Measurements from ENCODE around the gene MBD6. TPM values are rescaled to one million over a fixed set of nuclear protein-coding genes. Genes with fewer than 3 reads are reported as not detected.
A peak's percentile ranks its signal among the peaks of the same experiment; 100 is the strongest.

Gene MBD6
- total and polyA plus RNA-seq, 10 donors = 14.8 to 171 (median 80.6) TPM

- no peak overlapping the region for H3K4me3 ChIP-seq
- no peak for DNase-seq
- H3K27ac ChIP-seq = no peak overlapping the region
- H3K36me3 ChIP-seq = peaks cover 0 to 44% (median 22%) of the 10 kb centered on the region in 6 donors
- TF ChIP-seq, protein P1, sequence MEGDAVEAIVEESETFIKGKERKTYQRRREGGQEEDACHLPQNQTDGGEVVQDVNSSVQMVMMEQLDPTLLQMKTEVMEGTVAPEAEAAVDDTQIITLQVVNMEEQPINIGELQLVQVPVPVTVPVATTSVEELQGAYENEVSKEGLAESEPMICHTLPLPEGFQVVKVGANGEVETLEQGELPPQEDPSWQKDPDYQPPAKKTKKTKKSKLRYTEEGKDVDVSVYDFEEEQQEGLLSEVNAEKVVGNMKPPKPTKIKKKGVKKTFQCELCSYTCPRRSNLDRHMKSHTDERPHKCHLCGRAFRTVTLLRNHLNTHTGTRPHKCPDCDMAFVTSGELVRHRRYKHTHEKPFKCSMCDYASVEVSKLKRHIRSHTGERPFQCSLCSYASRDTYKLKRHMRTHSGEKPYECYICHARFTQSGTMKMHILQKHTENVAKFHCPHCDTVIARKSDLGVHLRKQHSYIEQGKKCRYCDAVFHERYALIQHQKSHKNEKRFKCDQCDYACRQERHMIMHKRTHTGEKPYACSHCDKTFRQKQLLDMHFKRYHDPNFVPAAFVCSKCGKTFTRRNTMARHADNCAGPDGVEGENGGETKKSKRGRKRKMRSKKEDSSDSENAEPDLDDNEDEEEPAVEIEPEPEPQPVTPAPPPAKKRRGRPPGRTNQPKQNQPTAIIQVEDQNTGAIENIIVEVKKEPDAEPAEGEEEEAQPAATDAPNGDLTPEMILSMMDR (IDR thresholded peaks at IDR 0.05 in 8 of 11, conservative IDR thresholded peaks at IDR 0.05 in 3 of 11) = no peak
- TF ChIP-seq POLR2A (IDR thresholded peaks at IDR 0.05) (no peak), POLR2AphosphoS5 (IDR thresholded peaks at IDR 0.05) (no peak)
- peaks cover 0 to 5% (median 0%) of the 10 kb centered on the region in 7 donors for H3K27me3 ChIP-seq (replicated peaks in 1 of 7)
- H3K4me1 ChIP-seq = peaks cover 21 to 50% (median 31%) of the 10 kb centered on the region in 6 donors
- 17 to 45% (median 39%) methylated on average over 2 of the region's 2 CpGs; no CpG with 5 or more reads in 1 of the 5 donors for WGBS, 5 donors
- intact Hi-C loops (cut with DNase I; ENCODE audit: low total_unique reads) = no loop called here
- H3K9me3 ChIP-seq = no peaks in the 10 kb centered on the region
These were observed 21.0 kb downstream of the MBD6 start for GRCh38 chr12:57543581-57543980.

GRCh38 chr12:57545809-57546437, 23.3 kb downstream of the MBD6 start:
- intact Hi-C loops (cut with DNase I; ENCODE audit: low total_unique reads) = no loop called here
- 67 to 77% (median 70%) methylated on average over 15 of the region's 15 CpGs for WGBS, 5 donors
- H3K27ac ChIP-seq = peak overlapping the region in 6 of 8 donors; percentile 84 to 94 (median 90)

GRCh38 chr12:57546438-57547287, 24.0 kb downstream of the MBD6 start, which contains the start of gene DCTN2:
Gene DCTN2 (minus strand): TSS chr12:57547192. CDS start chr12:57547063, 129 bp downstream.
- Histone ChIP-seq H3K4me1 (peaks cover 27 to 60% (median 44%) of the 10 kb centered on the region in 6 donors), H3K36me3 (peaks cover 0 to 14% (median 7%) of the 10 kb centered on the region in 6 donors), H3K27me3 (replicated peaks in 1 of 7) (peaks cover 0 to 28% (median 21%) of the 10 kb centered on the region in 7 donors), H3K27ac (peak within 1 kb of the TSS; percentile 80 to 94 (median 88)), H3K4me3 (peak within 1 kb of the TSS; percentile 73 to 97 (median 90)), H3K9me3 (no peaks in the 10 kb centered on the region)
- DNase-seq = peak; percentile 97
- 0 to 1% (median 1%) methylated on average over 42 to 56 of the region's 56 CpGs for WGBS, 5 donors
- intact Hi-C loops (cut with DNase I; ENCODE audit: low total_unique reads) = no loop called here
- TF ChIP-seq POLR2A (IDR thresholded peaks at IDR 0.05) (no peak), POLR2AphosphoS5 (IDR thresholded peaks at IDR 0.05) (peak; percentile 80 to 87 (median 83))
- TF ChIP-seq, protein P1 (IDR thresholded peaks at IDR 0.05 in 8 of 11, conservative IDR thresholded peaks at IDR 0.05 in 3 of 11) = peak in 4 of 11 experiments; percentile 29 to 56 (median 36)

More at GRCh38 chr12:57545809-57546437, 23.3 kb downstream of the MBD6 start:
- H3K27me3 ChIP-seq (replicated peaks in 1 of 7) = peaks cover 0 to 28% (median 21%) of the 10 kb centered on the region in 7 donors
- H3K36me3 ChIP-seq = peaks cover 0 to 21% (median 10%) of the 10 kb centered on the region in 6 donors
- TF ChIP-seq, protein P1 (IDR thresholded peaks at IDR 0.05 in 8 of 11, conservative IDR thresholded peaks at IDR 0.05 in 3 of 11) = no peak
- TF ChIP-seq POLR2A (IDR thresholded peaks at IDR 0.05) (no peak), POLR2AphosphoS5 (IDR thresholded peaks at IDR 0.05) (no peak)
- DNase-seq = no peak
- H3K4me1 ChIP-seq = peaks cover 27 to 65% (median 44%) of the 10 kb centered on the region in 6 donors
- no peaks in the 10 kb centered on the region for H3K9me3 ChIP-seq
- H3K4me3 ChIP-seq = peak overlapping the region; percentile 73 to 97 (median 90)
